A172 (cell line): ENCODE results near the gene NFIB. TPM values are rescaled to one million over a fixed set of nuclear protein-coding genes. Genes with fewer than 3 reads are reported as not detected.

Source experiments
- DNase-seq: peaks from one replicate; pipeline ENCODE4 v3.0.0-alpha.2; 2015; ENCODE audit warnings: low spot score
- total RNA-seq: library from RNA; depleted of rRNA; stranded (reverse); fragments of >200 nt; shearing (Covaris generic); gene quantifications from 2 replicates; pipeline ENCODE4 v1.2.3, GENCODE V29; 2014

The NFIB gene
- total RNA-seq, 1 experiment from 2014 or later, result 4.7 TPM

DNA sequence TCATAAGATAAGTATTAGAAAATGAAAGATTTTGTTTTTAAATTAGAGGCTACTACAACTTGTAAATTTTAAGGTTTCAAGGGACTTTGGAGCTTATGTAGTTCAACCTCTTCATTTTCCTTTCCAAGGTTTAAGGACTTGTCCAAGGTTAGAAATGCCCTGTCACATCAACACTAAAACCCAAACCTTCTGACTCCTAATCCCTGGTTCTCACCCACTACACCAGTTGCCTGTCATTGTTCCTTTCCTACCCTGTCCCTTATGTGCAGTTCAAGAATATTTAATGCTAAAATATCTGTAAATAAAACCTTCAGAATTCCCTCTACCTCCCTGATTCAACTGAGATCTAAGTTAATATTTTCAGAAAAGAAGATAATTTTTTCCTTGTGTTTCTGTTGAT lies 206.4 kb downstream of the NFIB start:
- no peak for DNase-seq

DNA sequence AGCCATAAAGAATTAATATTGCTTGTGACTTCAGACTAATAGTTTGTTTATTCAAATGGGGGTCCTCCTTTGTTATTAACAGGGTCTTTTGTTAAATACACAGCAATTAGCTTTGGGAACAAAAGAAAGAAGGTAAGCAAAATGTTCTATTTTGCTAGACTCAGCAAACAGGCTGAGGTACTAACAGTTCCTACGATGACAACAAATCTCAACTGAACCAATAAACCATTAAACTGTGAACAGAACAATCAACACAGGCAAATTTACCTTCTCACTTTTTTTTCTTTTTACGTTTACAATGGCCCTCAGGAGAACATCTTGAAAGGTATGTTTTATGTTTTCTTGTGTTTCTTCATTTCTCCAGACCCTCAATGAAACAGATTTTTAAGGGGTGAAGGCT lies 207.2 kb downstream of the NFIB start:
- no peak for DNase-seq

GRCh38 chr9:14104496-14104895 lies 209.4 kb downstream of the NFIB start:
- no peak for DNase-seq

DNA sequence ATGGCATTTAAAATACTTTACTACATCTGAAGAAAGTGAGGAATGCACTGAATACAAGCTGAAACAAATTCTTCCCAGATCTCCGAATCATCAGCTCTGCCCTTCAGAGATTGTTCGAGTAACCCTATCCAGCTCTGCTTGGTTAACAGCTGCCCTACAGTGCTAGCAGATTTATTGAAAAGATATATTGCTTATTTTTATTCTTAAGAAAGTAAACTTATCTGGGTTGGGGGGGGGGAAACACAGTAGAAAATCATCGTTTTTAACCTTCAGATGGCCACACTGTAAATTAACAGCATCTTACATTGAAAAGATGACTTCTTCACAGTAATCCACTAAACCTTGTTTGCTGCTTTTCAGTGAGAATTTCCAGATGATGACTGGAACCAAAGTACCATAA lies 210.8 kb downstream of the NFIB start:
- no peak for DNase-seq

GRCh38 chr9:14099737-14100136 lies 214.2 kb downstream of the NFIB start:
- DNase-seq, result no peak

DNA sequence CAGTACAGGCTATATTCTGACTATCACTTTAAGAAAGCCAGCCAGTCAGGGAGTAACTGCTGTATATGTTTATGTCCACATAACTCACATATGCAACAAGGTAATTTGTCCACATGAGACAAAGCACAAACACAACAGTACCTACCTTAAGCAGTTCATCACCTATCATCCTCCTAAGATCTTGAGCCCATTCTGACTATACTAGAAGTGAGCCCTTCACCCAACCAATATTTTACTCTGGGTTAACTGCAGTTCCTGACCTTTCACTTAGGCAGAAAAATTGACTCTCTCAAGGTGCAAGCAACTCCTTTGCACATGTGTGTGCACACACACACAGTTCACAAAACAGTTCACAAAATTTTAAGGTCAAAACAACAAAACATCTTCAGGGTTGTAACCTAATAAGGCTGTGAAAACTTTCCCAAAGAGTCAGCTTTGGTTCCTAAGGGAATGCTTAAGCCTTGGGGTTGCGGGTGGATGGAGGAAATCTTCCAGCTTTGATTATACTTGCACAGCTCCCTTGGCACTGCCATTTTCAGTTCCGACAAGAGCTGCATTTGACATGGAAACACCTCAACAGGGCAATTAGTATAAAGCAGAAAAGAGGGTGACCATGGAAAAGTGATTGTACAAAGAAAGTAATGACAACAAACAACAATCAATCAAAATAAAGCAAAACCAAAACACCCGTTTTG lies 215.3 kb downstream of the NFIB start:
- DNase-seq, result no peak

DNA sequence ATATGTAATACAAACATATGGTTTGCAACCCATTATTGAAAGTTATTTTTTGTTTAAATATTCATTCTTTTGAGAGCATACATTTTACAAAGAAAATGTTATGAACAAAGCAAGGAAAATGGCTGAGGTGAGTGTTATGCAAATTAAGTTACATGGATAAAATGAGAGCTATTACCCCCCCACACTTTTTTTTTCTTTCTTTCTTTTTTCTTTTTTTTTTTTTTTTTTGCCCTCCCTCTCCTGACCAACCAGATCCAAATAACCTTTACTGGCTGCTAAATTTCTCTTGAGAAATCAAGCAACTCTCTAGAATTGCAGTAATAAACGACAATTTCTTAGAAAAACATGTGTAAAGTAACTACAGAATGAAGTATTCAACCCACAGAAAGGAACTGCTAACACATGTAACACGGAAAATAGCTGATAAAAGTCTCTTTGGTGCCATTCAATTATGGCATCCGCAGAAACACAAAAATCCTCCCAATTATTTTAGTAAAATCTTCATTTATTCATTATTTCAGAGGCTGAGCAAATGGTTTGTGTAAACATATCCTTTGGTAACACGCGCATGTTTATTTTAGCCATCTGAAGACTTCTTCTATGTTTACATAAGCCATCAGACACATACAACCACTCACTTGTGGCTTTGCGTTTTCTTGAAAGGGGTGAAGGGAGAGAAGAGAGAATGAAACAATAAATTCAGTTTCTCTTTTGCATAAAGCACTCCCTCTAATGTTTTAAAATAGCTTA lies 216.1 kb downstream of the NFIB start:
- no peak for DNase-seq

DNA sequence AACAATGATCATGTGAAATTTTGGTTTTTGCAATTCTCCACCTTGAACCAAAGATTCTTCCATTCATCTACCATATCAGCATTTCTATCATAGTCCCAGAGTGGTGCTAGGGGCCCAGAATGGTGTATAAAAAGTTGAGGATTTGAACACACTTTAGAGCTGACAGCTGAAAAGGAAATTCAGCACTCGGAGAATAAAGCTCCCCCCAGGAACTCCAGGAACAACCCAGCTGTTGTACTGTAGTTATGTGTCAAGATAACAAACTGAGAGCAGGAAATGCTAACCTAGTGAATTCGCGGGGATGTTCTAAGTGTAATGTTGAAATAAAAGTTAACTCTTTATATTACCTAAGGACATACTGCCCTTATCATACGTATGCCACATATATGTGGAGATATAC lies 216.7 kb downstream of the NFIB start:
- DNase-seq, result peak; percentile 27

GRCh38 chr9:14096258-14096922 lies 217.6 kb downstream of the NFIB start:
- DNase-seq, result peak; percentile 46

- no peak for DNase-seq
These were observed 218.7 kb downstream of the NFIB start for GRCh38 chr9:14095277-14095676.

- no peak for DNase-seq
These were observed 219.4 kb downstream of the NFIB start for GRCh38 chr9:14094491-14094890.

GRCh38 chr9:14092344-14092743 lies 221.6 kb downstream of the NFIB start:
- DNase-seq, result no peak

- DNase-seq, result no peak
These were observed 224.7 kb downstream of the NFIB start for GRCh38 chr9:14089051-14089803.

DNA sequence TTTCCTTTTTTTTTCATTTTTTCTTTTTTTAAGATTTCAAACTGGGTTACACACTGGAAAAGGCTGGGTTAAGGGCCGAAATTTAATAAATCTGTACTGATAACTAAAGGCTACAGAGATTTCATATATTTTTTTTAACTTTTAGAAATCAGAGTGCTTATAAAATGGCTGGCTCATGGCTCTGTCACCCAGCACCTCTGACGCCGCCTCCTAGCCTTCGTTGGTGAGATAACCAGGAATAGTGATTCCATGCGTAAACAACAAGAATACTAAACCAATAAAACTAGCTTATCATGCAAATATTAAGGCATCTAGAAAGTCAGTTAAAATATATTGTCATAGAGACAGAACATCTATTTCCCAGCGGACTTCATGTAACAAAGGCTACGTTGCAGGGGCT lies 226.4 kb downstream of the NFIB start:
- no peak for DNase-seq

GRCh38 chr9:14086495-14086894 lies 227.4 kb downstream of the NFIB start:
- no peak for DNase-seq

GRCh38 chr9:14085810-14086209 lies 228.1 kb downstream of the NFIB start:
- no peak for DNase-seq

DNA sequence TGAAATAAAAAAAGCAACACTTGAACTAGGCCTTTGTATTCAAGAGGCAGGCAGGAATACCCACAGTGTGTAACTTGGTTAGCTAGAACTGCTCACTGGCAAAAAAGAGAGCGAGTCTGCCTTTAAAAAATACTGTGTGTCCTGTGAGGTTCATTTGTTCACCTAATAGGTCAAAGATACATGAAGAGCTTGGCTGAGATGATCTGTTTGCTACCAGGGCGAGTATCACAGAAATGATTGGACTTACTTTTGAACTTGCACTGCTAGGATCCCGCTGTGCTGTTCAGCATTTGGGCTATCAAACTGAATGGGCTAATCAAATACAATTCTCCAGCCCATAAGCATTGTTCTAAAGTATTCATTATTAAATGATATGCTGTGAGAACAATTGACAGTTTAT lies 229.1 kb downstream of the NFIB start:
- no peak for DNase-seq

GRCh38 chr9:14083366-14083765 lies 230.6 kb downstream of the NFIB start:
- DNase-seq, result no peak

DNA sequence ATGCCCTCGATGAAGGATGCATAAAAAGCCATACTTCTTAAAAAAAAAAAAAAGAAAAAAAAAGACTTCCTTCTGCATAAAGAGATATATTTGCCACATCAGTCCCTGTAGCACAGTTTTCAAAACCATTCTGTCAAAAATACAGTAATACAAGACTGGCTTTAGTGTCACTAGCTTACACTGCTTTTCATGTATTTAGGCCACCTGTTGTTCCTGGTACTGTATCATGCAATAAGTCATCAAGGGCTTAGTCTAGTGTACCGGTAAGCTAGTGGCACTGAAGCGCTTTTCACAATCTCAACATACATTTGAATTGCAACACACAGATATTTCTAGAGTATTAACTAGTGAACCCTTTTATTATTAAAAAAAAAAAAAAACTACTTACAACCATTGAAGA lies 231.2 kb downstream of the NFIB start:
- DNase-seq, result no peak

DNA sequence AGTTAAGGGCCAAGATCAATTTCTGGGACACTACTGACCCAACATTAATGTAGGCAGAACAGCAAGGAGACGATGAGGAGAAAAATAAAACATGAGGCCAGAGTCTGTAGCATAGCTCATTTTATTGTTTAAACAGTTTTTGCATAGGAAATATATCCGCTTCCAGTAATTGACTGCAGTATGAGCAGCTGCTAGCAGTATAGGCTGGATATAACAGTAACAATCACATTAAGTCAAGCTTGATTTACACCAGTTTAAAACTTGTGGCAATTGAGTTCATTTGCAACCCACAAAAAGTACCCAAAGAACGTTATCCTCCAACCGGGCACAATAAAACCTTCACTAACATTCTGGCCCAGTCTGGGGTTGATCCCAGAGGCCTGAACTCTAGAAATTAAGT lies 232.2 kb downstream of the NFIB start:
- DNase-seq, result no peak

DNA sequence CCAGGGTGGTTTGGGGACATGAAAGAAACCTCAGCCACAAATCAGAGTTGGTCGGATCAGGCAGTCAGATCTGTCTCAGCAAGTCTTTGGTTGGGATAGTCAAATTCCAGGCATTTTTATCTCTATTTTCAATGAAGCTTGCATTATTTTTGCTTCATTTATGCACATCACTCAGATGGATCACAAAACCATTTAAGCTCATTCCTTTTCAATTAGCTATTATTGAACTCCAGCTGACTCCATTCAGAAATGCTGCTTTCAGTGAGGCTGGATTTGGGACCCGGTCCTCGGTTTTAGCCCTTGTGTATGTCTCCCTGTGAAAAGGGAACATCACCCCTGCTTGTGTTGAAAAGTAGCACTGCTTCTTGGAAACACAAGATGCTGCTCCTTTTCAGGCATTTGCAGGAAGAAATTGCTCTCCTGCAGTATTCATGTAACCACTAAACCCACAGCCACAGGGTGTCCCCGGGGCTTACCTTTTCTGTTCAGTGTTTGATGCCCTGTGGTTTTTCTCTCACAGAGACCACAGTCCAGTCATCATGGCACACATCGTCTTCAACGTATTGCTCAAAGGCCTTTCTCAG lies 232.9 kb downstream of the NFIB start:
- peak; percentile 66 for DNase-seq

DNA sequence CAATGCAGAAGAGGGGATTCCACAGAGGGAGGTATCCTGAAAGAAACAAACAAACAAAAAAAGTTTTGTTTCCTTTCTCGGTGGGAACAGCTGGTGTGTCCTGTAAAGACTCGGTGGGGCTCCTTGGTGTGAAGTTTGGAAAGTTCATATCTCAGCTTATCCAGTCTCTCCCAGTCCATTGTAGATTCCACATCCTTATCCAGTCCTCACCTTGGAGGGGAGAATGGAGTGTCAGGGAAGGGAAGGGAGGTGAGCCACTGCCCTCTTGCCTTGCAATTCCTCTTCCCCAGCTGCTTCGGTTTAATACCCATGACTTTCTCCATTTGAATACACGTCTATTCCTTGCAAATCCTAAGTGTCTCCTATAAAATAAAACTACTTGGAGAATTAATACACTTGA lies 234.5 kb downstream of the NFIB start:
- no peak for DNase-seq
